ELR (cell line): ENCODE measurements around the gene PRKCE.
A peak's percentile ranks its signal among the peaks of the same experiment; 100 is the strongest.

ENCODE experiments used
- DNase-seq: peaks from one replicate; pipeline ENCODE4 v3.0.0-alpha.2; 2015; ENCODE audit warnings: low read depth

PRKCE gene

DNA sequence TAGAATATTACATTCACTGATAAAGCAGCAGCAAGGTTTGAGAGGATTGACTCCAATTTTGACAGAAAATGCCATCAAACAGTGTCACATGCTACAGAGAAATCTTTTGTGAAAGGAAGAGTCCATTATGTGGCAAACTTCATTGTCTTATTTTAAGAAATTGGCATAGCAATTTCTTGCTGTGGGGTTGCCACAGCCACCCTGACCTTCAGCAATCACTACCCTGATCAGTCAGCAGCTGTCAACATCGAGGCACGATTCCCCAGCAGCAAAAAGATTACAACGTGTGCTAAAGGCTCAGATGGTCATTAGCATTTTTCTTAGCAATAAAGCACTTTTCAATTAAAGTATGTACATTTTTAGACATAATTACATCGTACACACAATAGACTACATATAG, 74.7 kb downstream of the PRKCE start:
- no peak for DNase-seq

DNA sequence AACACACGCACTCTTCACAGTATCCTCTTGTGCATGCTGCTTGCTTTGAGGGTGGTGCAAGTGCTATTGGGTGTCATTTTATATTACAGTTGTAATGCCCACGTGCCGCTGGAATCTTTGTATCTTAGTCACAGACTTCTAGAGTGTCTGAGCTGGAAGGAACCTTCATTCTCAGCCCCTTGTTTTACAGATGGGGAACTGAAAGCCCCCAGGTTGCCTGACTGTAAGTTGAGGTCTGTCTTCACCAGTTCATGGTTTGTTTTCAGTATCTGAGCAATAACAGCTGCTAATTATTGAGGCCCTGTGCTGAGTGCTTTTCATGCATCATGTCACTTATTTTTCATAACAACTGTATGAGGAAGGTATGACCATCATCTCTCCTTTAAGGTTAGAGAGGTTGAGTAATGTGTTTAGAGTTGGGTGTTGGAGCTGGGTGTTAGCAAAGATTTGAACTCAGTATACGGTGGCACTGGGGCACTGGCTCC, 77.0 kb downstream of the PRKCE start:
- DNase-seq: no peak

DNA sequence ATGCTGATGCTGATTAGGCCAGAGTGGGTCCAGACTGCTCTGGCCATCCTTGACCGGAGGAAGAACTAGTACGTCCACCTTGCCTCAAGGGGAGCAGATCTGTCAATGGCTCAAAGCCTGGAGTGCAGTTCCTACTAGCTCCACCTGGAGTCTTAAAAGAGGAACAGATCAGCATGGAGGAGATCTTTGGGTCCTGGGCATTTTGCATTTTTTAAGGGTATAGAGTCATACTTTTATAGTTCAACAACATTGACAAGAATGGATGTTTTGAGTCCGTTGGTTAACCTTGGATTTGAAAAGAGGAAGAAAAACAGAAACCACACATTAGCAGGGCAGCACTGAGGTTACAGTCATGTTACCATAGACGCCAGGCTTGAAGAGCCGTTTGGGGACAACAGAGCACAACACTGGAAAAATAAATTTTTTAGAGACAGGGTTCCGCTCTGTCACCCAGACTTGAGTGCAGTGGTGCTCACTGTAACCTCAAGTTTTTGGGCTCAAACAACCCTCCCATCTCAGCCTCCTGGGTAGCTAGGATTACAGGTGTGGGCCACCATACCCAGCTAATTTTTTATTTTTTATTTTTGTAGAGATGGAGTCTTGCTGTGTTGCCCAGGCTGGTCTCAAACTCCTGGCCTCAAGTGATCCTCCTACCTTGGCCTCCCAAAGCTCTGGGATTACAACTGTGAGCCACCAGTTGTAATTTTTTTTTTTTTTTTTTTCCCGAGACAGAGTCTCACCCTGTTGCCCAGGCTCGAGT, 78.5 kb downstream of the PRKCE start:
- DNase-seq: peak; percentile 53

DNA sequence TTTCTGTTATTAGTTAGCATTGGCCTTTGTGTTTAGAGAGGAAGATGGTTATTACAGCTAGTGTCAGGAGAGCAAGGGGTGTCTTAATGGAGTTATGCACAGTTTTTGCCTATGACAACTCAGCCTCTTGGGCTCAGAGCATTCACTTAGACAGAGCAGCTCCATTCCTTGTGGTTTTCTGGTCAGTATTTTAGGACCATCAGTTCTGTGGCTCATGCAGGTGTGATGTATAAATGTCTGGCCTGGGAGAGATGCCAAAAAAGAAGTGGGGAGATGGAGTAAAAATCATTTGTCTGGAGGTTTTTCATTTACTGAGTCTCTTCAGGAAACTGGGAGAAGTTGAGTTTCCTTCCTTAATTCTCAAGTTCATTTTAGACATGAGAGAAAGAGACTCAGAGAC, 79.7 kb downstream of the PRKCE start:
- DNase-seq: no peak

GRCh38 chr2:45732436-45732835, 81.0 kb downstream of the PRKCE start:
- DNase-seq: no peak

DNA sequence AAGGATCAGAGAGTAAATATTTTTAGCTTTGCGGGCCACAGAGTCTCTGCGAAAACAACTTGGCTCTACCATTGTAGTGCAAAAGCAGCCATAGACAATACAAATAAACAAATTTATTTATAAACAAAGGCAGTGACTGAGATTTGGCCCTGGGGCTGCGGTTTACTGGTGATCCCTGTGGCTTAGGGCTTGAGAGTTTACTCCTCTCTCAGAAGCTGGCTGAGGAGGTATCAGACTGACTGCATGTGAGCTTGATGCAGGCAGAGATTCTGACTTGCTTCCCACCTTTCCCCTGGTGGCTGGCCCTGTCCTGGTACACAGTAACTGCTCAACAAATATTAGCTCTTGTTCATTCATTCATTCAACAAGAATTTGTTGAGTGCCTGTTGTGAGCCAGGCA, 81.5 kb downstream of the PRKCE start:
- no peak for DNase-seq

GRCh38 chr2:45734336-45734735, 82.9 kb downstream of the PRKCE start:
- DNase-seq: no peak

- DNase-seq: no peak
Observed at GRCh38 chr2:45734952-45735351, 83.5 kb downstream of the PRKCE start.

DNA sequence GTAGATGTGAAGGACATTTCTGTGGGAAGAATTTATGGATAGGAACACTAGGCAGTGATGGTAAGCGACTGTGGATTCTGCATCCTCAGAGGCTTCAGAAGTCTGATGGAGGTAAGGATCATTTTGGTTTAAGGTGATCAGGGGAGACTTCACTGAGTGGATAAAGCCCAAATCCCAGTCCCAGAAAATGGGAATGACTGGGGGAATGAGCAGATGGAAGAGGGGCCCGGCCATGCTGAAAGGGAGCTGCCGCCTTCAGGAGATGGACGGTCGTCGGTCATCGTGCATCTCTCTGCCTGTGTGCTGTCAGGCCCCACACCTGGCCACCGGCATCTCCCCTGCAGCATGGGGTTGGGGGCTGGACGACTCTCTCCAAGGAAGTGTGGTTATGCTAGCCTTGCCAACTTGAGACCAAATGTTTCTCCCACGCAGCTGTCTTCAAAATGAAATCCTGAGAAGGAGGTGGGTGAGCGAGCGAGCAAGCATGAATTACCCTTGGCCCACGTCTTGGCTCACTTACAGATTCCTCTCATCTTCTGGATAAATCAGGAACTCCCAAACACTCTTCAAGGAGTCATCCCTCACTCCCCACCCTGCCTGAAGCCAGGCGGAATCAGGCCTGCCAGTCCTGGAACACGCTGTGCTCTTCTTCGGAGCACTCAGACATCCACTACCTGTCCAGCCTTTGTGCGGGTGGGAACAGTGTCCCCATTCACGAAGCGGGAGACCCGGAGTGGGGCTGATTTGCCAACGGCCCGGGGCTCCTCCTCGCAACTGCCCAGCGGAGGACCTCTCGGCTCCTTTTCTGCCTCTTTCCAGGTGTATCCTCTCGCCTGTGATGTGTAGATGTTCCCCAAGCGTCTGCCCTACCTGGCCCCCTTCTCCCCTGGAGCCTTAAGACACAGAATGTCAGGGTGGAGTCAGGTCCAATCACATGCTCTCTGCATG, 85.6 kb downstream of the PRKCE start:
- DNase-seq: no peak

DNA sequence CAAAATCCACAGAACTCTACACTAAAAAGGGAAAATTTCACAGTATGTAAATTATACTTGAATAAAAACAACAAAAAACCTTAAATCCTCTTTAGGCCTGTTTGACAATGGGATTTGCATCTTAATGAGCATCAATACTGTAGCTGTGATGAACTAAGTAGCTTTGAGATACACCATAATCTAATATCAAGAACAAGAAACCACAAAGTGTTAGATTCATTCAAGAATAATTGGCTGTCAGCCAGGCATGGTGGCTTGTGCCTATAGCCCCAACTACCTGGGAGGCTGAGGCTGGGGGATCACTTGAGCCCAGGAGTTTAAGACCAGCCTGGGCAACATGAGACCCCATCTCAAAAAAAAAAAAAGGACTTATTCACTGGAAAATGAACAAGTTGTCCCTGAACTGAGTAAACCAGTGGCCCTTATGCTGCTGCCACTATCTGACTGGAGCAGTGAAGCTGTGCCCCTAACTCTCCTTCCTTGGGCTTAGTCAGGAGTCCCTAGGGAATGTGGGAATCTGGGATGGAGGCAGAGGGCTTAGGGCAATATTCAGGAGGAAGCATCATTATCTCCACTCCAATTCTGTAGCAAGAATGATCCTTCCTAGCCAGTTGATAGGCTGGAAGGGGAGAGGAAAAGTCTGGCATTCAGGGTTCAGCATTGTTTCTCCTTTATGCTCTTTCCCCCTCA, 88.5 kb downstream of the PRKCE start:
- DNase-seq: no peak

- DNase-seq: no peak
Observed at GRCh38 chr2:45741161-45741850, 89.8 kb downstream of the PRKCE start.

DNA sequence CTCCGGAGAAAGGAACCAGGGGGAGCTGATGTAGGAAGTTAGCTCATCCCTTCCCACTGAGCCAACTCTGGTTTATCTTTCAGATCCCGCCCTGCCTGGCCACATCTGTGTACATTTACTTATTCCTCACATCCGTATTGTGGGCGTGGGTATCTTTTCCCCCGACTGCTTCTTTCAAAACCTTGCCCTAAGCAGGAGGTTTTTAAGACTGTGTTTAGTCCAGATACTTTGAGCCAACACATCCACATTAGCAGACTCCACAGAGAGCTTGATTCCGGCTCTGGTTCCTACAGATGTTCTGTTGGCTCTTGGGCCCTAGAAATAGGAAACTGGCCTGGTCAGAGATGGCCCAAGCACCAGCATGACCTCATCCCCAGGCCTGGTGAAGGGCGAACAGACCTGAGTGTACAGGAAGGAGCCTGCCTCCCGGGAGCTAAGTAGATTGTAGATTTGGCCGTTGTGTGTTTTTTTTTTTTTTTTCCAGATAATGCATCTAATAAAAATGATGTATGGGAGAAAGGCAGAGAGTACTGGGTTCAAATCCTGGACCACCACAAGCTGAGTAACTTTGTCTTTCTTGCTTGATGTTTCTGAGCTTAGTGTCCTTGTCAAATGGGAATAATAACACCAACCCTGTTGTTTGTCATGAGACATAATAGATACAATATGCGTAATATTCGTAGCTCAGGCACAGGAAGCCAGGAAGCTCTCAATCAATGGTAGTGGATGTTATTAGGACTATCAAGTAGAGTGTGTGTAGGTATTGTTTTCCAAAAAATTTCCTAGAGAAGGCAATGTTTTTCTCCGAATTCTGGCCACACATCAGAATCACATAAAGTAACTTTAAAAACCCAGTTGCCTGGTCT, 92.3 kb downstream of the PRKCE start:
- DNase-seq: peak; percentile 73

- no peak for DNase-seq
Observed at GRCh38 chr2:45745231-45745630, 93.8 kb downstream of the PRKCE start.

GRCh38 chr2:45746888-45747287, 95.4 kb downstream of the PRKCE start:
- no peak for DNase-seq

GRCh38 chr2:45747363-45747762, 95.9 kb downstream of the PRKCE start:
- DNase-seq: no peak

DNA sequence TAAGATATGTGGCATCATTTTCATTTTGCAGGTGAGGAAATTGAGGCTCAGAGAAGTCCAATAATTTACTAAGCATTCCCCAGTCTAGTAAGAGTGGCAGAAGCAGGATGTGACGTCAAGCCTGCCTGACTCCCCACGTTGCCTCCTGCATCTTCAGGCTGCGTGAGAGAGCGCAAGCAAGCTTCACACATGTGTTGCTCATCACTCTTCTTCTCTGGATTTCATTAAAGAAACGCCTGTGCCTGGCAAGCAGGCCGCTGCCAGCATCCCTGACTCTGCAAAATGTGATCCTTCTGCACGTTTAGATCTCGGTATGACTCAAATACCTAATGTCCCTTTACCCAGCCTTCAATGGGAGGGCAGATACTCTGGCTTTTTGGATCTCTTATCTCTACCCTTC, 96.8 kb downstream of the PRKCE start:
- peak; percentile 85 for DNase-seq

DNA sequence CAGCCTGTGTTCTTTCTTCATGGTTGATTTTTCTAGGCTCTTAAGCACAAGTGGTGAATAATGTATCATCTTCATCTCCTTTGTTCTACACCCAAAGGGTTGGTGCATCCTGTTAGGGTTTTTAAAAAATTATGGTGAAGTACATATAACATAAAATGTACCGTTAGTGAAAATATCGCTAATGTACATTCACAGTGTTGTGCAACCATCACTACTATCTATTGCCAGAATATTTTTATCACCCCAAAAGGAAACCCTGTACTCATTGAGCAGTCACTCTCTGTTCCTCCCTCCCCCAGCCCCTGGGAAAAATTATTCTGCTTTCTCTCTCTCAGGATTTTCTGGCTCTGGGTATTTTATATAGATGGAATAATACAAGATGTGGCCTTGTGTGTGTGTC, 98.5 kb downstream of the PRKCE start:
- DNase-seq: no peak

GRCh38 chr2:45750484-45750883, 99.0 kb downstream of the PRKCE start:
- DNase-seq: peak; percentile 40

- DNase-seq: no peak
Observed at GRCh38 chr2:45753381-45753780, 101.9 kb downstream of the PRKCE start.

DNA sequence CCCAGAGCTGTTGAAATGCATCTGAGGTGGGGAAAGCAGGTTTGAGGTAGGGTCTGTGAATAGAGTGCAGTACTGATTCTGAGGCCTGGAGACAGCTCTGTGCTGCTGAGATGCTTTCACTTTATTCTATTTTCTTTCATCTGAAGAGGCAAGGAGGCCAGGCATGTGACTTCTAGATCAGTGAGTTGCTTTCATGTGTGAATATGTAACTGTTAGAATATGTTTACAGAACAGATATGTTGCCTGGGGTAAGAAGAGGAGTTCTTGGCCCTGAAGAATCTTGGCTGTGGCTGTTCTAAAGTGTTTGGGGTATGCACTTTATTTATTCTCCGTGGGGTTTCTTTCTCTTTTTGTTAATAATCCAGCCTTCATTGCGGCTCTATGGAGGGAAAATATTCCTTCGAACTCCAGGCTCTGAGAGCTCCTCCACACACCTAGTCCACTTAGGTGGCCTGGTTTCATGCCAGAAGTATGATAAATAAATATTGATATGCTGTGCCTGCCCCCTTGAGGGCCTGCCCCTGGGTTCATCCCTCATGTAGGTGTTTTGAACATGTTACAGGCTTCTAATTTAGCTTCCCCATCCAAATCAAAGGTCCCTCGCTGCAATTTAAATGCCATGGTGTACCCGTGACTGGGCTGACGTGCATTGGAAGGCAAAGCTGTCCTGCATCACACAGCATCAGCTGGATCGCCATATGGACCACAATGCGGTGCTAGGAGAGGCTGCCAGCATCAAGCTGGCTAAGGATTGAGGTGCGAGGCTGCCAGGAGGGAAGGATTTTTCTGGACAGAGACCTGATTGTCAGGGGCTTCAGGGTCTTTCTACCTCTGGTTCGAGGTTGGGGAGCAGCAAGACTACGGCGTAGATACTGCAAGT, 102.9 kb downstream of the PRKCE start:
- DNase-seq: no peak
